Adipocyte (in vitro differentiated cells): Measurements from ENCODE around the gene HAND1.

Experiments used
- DNase-seq: peaks from one replicate; pipeline ENCODE4 v3.0.0-alpha.2; 2015; ENCODE audit warnings: low read depth
- H3K27me3 ChIP-seq: replicated peaks from 2 replicates; pipeline ENCODE4 v1.7.0; 2013; ENCODE audit warnings: mild to moderate bottlenecking, low read length, moderate library complexity; ENCODE audit not compliant: control insufficient read depth, insufficient read depth
- H3K36me3 ChIP-seq: 2 replicates; pipeline ENCODE4 v1.7.0; 2013; ENCODE audit warnings: low read length, mild to moderate bottlenecking, moderate library complexity; ENCODE audit not compliant: control insufficient read depth, insufficient read depth, severe bottlenecking
- H3K4me1 ChIP-seq: 2 replicates; pipeline ENCODE4 v1.7.0; 2013; ENCODE audit warnings: mild to moderate bottlenecking, low read length, moderate library complexity; ENCODE audit not compliant: control insufficient read depth, insufficient read depth
- H3K4me3 ChIP-seq: 2 replicates; pipeline ENCODE4 v1.7.0; 2013; ENCODE audit warnings: mild to moderate bottlenecking, low read length, moderate library complexity
- H3K9ac ChIP-seq: 2 replicates; pipeline ENCODE4 v1.7.0; 2013; ENCODE audit warnings: mild to moderate bottlenecking, low read length, moderate library complexity
- H3K9me3 ChIP-seq: 2 replicates; pipeline ENCODE4 v1.7.0; 2013; ENCODE audit warnings: mild to moderate bottlenecking, low read length, moderate library complexity; ENCODE audit not compliant: control insufficient read depth

The HAND1 gene

GRCh38 chr5:154467655-154468354 is 10.2 kb downstream of the HAND1 start:
- no peak overlapping the region for H3K4me3 ChIP-seq
- H3K9me3 ChIP-seq = no peaks in the 10 kb centered on the region
- H3K9ac ChIP-seq = no peak overlapping the region
- H3K27me3 ChIP-seq = peaks cover 39% of the 10 kb centered on the region
- H3K4me1 ChIP-seq = peaks cover 6% of the 10 kb centered on the region
- H3K36me3 ChIP-seq = no peaks in the 10 kb centered on the region
- peak; percentile 90 for DNase-seq

GRCh38 chr5:154466671-154467070 is 11.4 kb downstream of the HAND1 start:
- H3K9ac ChIP-seq = no peak overlapping the region
- no peak overlapping the region for H3K4me3 ChIP-seq
- peaks cover 6% of the 10 kb centered on the region for H3K4me1 ChIP-seq
- DNase-seq = no peak
- no peaks in the 10 kb centered on the region for H3K9me3 ChIP-seq
- H3K36me3 ChIP-seq = no peaks in the 10 kb centered on the region
- peaks cover 28% of the 10 kb centered on the region for H3K27me3 ChIP-seq

- H3K4me3 ChIP-seq = no peak overlapping the region
- H3K27me3 ChIP-seq = peaks cover 22% of the 10 kb centered on the region
These were observed 11.9 kb downstream of the HAND1 start for GRCh38 chr5:154466147-154466546.

GRCh38 chr5:154465169-154465568 is 12.9 kb downstream of the HAND1 start:
- no peak overlapping the region for H3K9ac ChIP-seq
- DNase-seq = peak; percentile 76
- no peaks in the 10 kb centered on the region for H3K9me3 ChIP-seq
- H3K27me3 ChIP-seq = peaks cover 13% of the 10 kb centered on the region
- no peaks in the 10 kb centered on the region for H3K36me3 ChIP-seq
- H3K4me1 ChIP-seq = peaks cover 6% of the 10 kb centered on the region
- H3K4me3 ChIP-seq = no peak overlapping the region

More at GRCh38 chr5:154466147-154466546, 11.9 kb downstream of the HAND1 start:
- Histone ChIP-seq H3K4me1 (peaks cover 6% of the 10 kb centered on the region), H3K9ac (no peak overlapping the region), H3K36me3 (no peaks in the 10 kb centered on the region), H3K9me3 (no peaks in the 10 kb centered on the region)
- DNase-seq = no peak

GRCh38 chr5:154464438-154464837 is 13.6 kb downstream of the HAND1 start:
- Histone ChIP-seq H3K27me3 (peaks cover 8% of the 10 kb centered on the region), H3K4me3 (no peak overlapping the region), H3K36me3 (no peaks in the 10 kb centered on the region), H3K4me1 (peaks cover 9% of the 10 kb centered on the region), H3K9me3 (no peaks in the 10 kb centered on the region), H3K9ac (no peak overlapping the region)
- no peak for DNase-seq

GRCh38 chr5:154461531-154461930 is 16.5 kb downstream of the HAND1 start:
- Histone ChIP-seq H3K4me3 (no peak overlapping the region), H3K4me1 (peaks cover 20% of the 10 kb centered on the region), H3K9me3 (no peaks in the 10 kb centered on the region), H3K27me3 (no peaks in the 10 kb centered on the region), H3K9ac (no peak overlapping the region), H3K36me3 (peaks cover 19% of the 10 kb centered on the region)
- DNase-seq = no peak

GRCh38 chr5:154460172-154460571 is 17.9 kb downstream of the HAND1 start:
- no peak overlapping the region for H3K4me3 ChIP-seq
- no peak for DNase-seq

GRCh38 chr5:154459015-154459414 is 19.0 kb downstream of the HAND1 start:
- DNase-seq = no peak
- peaks cover 41% of the 10 kb centered on the region for H3K36me3 ChIP-seq
- H3K9ac ChIP-seq = no peak overlapping the region
- no peaks in the 10 kb centered on the region for H3K9me3 ChIP-seq
- H3K4me3 ChIP-seq = no peak overlapping the region
- H3K4me1 ChIP-seq = peaks cover 14% of the 10 kb centered on the region
- H3K27me3 ChIP-seq = no peaks in the 10 kb centered on the region

More at GRCh38 chr5:154460172-154460571, 17.9 kb downstream of the HAND1 start:
- H3K4me1 ChIP-seq = peaks cover 17% of the 10 kb centered on the region
- no peak overlapping the region for H3K9ac ChIP-seq
- no peaks in the 10 kb centered on the region for H3K27me3 ChIP-seq
- no peaks in the 10 kb centered on the region for H3K9me3 ChIP-seq
- H3K36me3 ChIP-seq = peaks cover 33% of the 10 kb centered on the region

GRCh38 chr5:154456540-154456939 is 21.5 kb downstream of the HAND1 start:
- H3K9me3 ChIP-seq = no peaks in the 10 kb centered on the region
- peaks cover 14% of the 10 kb centered on the region for H3K4me1 ChIP-seq
- no peaks in the 10 kb centered on the region for H3K27me3 ChIP-seq
- no peak overlapping the region for H3K4me3 ChIP-seq
- H3K36me3 ChIP-seq = peaks cover 66% of the 10 kb centered on the region
- no peak for DNase-seq
- no peak overlapping the region for H3K9ac ChIP-seq

- no peak overlapping the region for H3K9ac ChIP-seq
- peaks cover 73% of the 10 kb centered on the region for H3K36me3 ChIP-seq
- no peaks in the 10 kb centered on the region for H3K9me3 ChIP-seq
- DNase-seq = no peak
- peaks cover 14% of the 10 kb centered on the region for H3K4me1 ChIP-seq
- H3K27me3 ChIP-seq = no peaks in the 10 kb centered on the region
- no peak overlapping the region for H3K4me3 ChIP-seq
These were observed 22.4 kb downstream of the HAND1 start for GRCh38 chr5:154455585-154455984.

GRCh38 chr5:154451957-154452356 is 26.1 kb downstream of the HAND1 start:
- Histone ChIP-seq H3K4me1 (peaks cover 19% of the 10 kb centered on the region), H3K36me3 (peaks cover 58% of the 10 kb centered on the region), H3K9ac (no peak overlapping the region), H3K27me3 (no peaks in the 10 kb centered on the region), H3K4me3 (no peak overlapping the region), H3K9me3 (no peaks in the 10 kb centered on the region)
- DNase-seq = no peak

- Histone ChIP-seq H3K4me1 (peaks cover 25% of the 10 kb centered on the region), H3K9me3 (no peaks in the 10 kb centered on the region), H3K27me3 (no peaks in the 10 kb centered on the region), H3K9ac (no peak overlapping the region), H3K4me3 (no peak overlapping the region), H3K36me3 (peaks cover 39% of the 10 kb centered on the region)
- DNase-seq = peak; percentile 12
These were observed 28.2 kb downstream of the HAND1 start for GRCh38 chr5:154449786-154450185.
